Inflammatory macrophage treated with lipopolysaccharide for 1 hour (primary cell): ENCODE data around the gene FNDC11.
A peak's percentile ranks its signal among the peaks of the same experiment; 100 is the strongest.

ENCODE experiments used
- DNase-seq, 2 donors: peaks; one replicate each; pipeline ENCODE4 v3.0.0-alpha.2; 2020 to 2022

FNDC11 gene

GRCh38 chr20:63540417-63541186 lies 13.4 kb upstream of the FNDC11 start:
- no peak for DNase-seq

- no peak for DNase-seq
Observed at GRCh38 chr20:63541371-63541770, 12.6 kb upstream of the FNDC11 start.

GRCh38 chr20:63542031-63542559 lies 11.9 kb upstream of the FNDC11 start:
- no peak for DNase-seq

- DNase-seq: no peak
Observed at GRCh38 chr20:63542696-63543095, 11.3 kb upstream of the FNDC11 start.

GRCh38 chr20:63543131-63543530 lies 10.8 kb upstream of the FNDC11 start:
- DNase-seq: no peak

GRCh38 chr20:63543733-63544132 lies 10.2 kb upstream of the FNDC11 start:
- DNase-seq: no peak

- DNase-seq: no peak
Observed at GRCh38 chr20:63544241-63544957, 9.6 kb upstream of the FNDC11 start.

- DNase-seq: no peak
Observed at GRCh38 chr20:63544958-63545516, 8.9 kb upstream of the FNDC11 start.

GRCh38 chr20:63545814-63546213 lies 8.1 kb upstream of the FNDC11 start:
- no peak for DNase-seq

- no peak for DNase-seq
Observed at GRCh38 chr20:63546256-63546955, 7.6 kb upstream of the FNDC11 start.

GRCh38 chr20:63546956-63547724 lies 6.8 kb upstream of the FNDC11 start:
- DNase-seq: no peak

- DNase-seq: no peak
Observed at GRCh38 chr20:63547725-63548480, 6.1 kb upstream of the FNDC11 start, which contains the start of gene SRMS. SRMS (minus strand) TSS chr20:63547749; CDS start chr20:63547463, 286 bp downstream.

- DNase-seq: no peak
Observed at GRCh38 chr20:63548542-63548941, 5.4 kb upstream of the FNDC11 start.

- DNase-seq: no peak
Observed at GRCh38 chr20:63549019-63549418, 4.9 kb upstream of the FNDC11 start.

GRCh38 chr20:63549679-63550282 lies 4.2 kb upstream of the FNDC11 start:
- no peak for DNase-seq

- no peak for DNase-seq
Observed at GRCh38 chr20:63551068-63551467, 2.9 kb upstream of the FNDC11 start.

GRCh38 chr20:63552481-63553249 lies 1.3 kb upstream of the FNDC11 start:
- DNase-seq: no peak

GRCh38 chr20:63553251-63553932 lies 567 bp upstream of the FNDC11 start:
- DNase-seq: peak; percentile 65 to 89
